ENCODE data around the gene DOCK4. TPM values are rescaled to one million over a fixed set of nuclear protein-coding genes. Genes with fewer than 3 reads are reported as not detected.

Gene DOCK4
- total RNA-seq, 4 donors from 2014 or later: 6.4 to 20.5 (median 9.7) TPM

GRCh38 chr7:111789048-111789320 lies 417.2 kb downstream of the DOCK4 start:
- peaks cover 6% of the 10 kb centered on the region for H3K36me3 ChIP-seq
- no peak for TF ChIP-seq CTCF (IDR thresholded peaks at IDR 0.05)
- no peak overlapping the region for H3K27ac ChIP-seq
- 74% methylated on average over 1 of the region's 1 CpG for WGBS
- no peaks in the 10 kb centered on the region for H3K27me3 ChIP-seq
- no peaks in the 10 kb centered on the region for H3K9me3 ChIP-seq
- H3K4me1 ChIP-seq: no peaks in the 10 kb centered on the region
- H3K4me3 ChIP-seq: no peak overlapping the region
- DNase-seq (ENCODE audit: low spot score in 2 of 2): no peak

GRCh38 chr7:111788286-111789047 lies 417.7 kb downstream of the DOCK4 start:
- H3K4me3 ChIP-seq: no peak overlapping the region
- H3K36me3 ChIP-seq: peaks cover 6% of the 10 kb centered on the region
- no peak for TF ChIP-seq CTCF (IDR thresholded peaks at IDR 0.05)
- TF ChIP-seq POLR2A (IDR thresholded peaks at IDR 0.05): no peak
- no peak for TF ChIP-seq POLR2AphosphoS5 (IDR thresholded peaks at IDR 0.05)
- no peak for TF ChIP-seq EP300 (IDR thresholded peaks at IDR 0.05)
- no peak overlapping the region for H3K27ac ChIP-seq
- H3K4me1 ChIP-seq: no peaks in the 10 kb centered on the region
- no peaks in the 10 kb centered on the region for H3K27me3 ChIP-seq
- H3K9me3 ChIP-seq: no peaks in the 10 kb centered on the region
- DNase-seq (ENCODE audit: low spot score in 2 of 2): no peak
- 53% methylated on average over 9 of the region's 9 CpGs for WGBS

GRCh38 chr7:111787741-111788140 lies 418.5 kb downstream of the DOCK4 start:
- no peaks in the 10 kb centered on the region for H3K4me1 ChIP-seq
- H3K4me3 ChIP-seq: no peak overlapping the region
- H3K9me3 ChIP-seq: no peaks in the 10 kb centered on the region
- H3K27me3 ChIP-seq: no peaks in the 10 kb centered on the region
- no peak overlapping the region for H3K27ac ChIP-seq
- peaks cover 6% of the 10 kb centered on the region for H3K36me3 ChIP-seq
- 73% methylated on average over 2 of the region's 2 CpGs for WGBS
- no peak for DNase-seq (ENCODE audit: low spot score in 2 of 2)
- no peak for TF ChIP-seq CTCF (IDR thresholded peaks at IDR 0.05)
- no peak for TF ChIP-seq EP300 (IDR thresholded peaks at IDR 0.05)
- TF ChIP-seq POLR2AphosphoS5 (IDR thresholded peaks at IDR 0.05): no peak
- no peak for TF ChIP-seq POLR2A (IDR thresholded peaks at IDR 0.05)

GRCh38 chr7:111787099-111787498 lies 419.1 kb downstream of the DOCK4 start:
- Histone ChIP-seq H3K4me3 (no peak overlapping the region), H3K27me3 (no peaks in the 10 kb centered on the region), H3K4me1 (no peaks in the 10 kb centered on the region), H3K9me3 (no peaks in the 10 kb centered on the region), H3K27ac (no peak overlapping the region), H3K36me3 (peaks cover 6% of the 10 kb centered on the region)
- DNase-seq (ENCODE audit: low spot score in 2 of 2): no peak
- TF ChIP-seq CTCF (IDR thresholded peaks at IDR 0.05): no peak
- TF ChIP-seq POLR2A (IDR thresholded peaks at IDR 0.05): no peak
- TF ChIP-seq POLR2AphosphoS5 (IDR thresholded peaks at IDR 0.05): no peak
- TF ChIP-seq EP300 (IDR thresholded peaks at IDR 0.05): no peak

- WGBS: 57% methylated on average over 3 of the region's 3 CpGs
- DNase-seq (ENCODE audit: low spot score in 2 of 2): no peak
Measured at GRCh38 chr7:111785076-111785475, 421.1 kb downstream of the DOCK4 start.

More at GRCh38 chr7:111785076-111785475, 421.1 kb downstream of the DOCK4 start:
- H3K36me3 ChIP-seq: peaks cover 4% of the 10 kb centered on the region
- no peak overlapping the region for H3K27ac ChIP-seq
- no peaks in the 10 kb centered on the region for H3K9me3 ChIP-seq
- no peak for TF ChIP-seq EP300 (IDR thresholded peaks at IDR 0.05)
- TF ChIP-seq POLR2AphosphoS5 (IDR thresholded peaks at IDR 0.05): no peak
- TF ChIP-seq POLR2A (IDR thresholded peaks at IDR 0.05): no peak
- TF ChIP-seq CTCF (IDR thresholded peaks at IDR 0.05): no peak
- no peak overlapping the region for H3K4me3 ChIP-seq
- H3K4me1 ChIP-seq: no peaks in the 10 kb centered on the region
- H3K27me3 ChIP-seq: no peaks in the 10 kb centered on the region
